Psoas muscle (tissue), 8 donors: ENCODE results near the gene CAB39. TPM values are rescaled to one million over a fixed set of nuclear protein-coding genes. Genes with fewer than 3 reads are reported as not detected.

Experiments used
- ATAC-seq, 4 donors: fragments of 200-7000 bp; cut with Tn5 transposase; one replicate each; pipeline ENCODE4 v1.9.1; 2020; ENCODE audit warnings: moderate library complexity in 3 of 4, mild to moderate bottlenecking in 2 of 4
- DNase-seq, 2 donors: peaks; one replicate each; pipeline ENCODE4 v3.0.0-alpha.2; 2020
- H3K27ac ChIP-seq: fragments of 200-600 bp; one replicate; pipeline ENCODE4 v1.8.0; 2022
- H3K27me3 ChIP-seq, 3 donors: fragments of 200-600 bp in 1 of 3; one replicate each; pipeline versions ENCODE4 v1.6.1 to v1.8.0; 2013 to 2022; ENCODE audit warnings: low read length in 2 of 3, mild to moderate bottlenecking in 2 of 3, moderate library complexity in 1 of 3; ENCODE audit not compliant: insufficient read depth in 3 of 3
- H3K36me3 ChIP-seq, 2 donors: fragments of 200-600 bp in 1 of 2; one replicate each; pipeline versions ENCODE4 v1.6.1 to v1.8.0; 2013 to 2022; ENCODE audit warnings: low read depth in 1 of 2, mild to moderate bottlenecking in 1 of 2, moderate library complexity in 1 of 2; ENCODE audit not compliant: insufficient read depth in 1 of 2
- H3K4me1 ChIP-seq: fragments of 200-600 bp; one replicate; pipeline ENCODE4 v1.8.0; 2022
- H3K4me3 ChIP-seq: fragments of 200-600 bp; one replicate; pipeline ENCODE4 v1.8.0; 2022; ENCODE audit warnings: mild to moderate bottlenecking
- H3K9me3 ChIP-seq: fragments of 200-600 bp; one replicate; pipeline ENCODE4 v1.8.0; 2022
- CTCF ChIP-seq: fragments of 200-600 bp; IDR thresholded peaks from one replicate; pipeline ENCODE4 v1.8.0; 2022; ENCODE audit warnings: antibody characterized with exemption
- WGBS, 3 donors: extraction: QIAGEN DNeasy Blood & Tissue Kit; methylation state at CpG; one replicate each; pipeline versions ENCODE4 v1.1.6 to v1.1.7; 2013; 5-methylcytosine and 5-hydroxymethylcytosine counted together
- intact Hi-C, 2 donors: fragments of 100-400 bp; cut with DNase I; formaldehyde crosslinking; loops; one replicate each; pipeline versions ENCODE4 v1.11.0 to v1.14.2; 2022
- polyA plus RNA-seq, 3 donors: library from polyadenylated mRNA; stranded (reverse); fragments of 200-250 nt; gene quantifications; one replicate each; pipeline ENCODE4 v1.2.3, GENCODE V29; 2013
- total RNA-seq, 4 donors: library from RNA; stranded (reverse); fragmentation: NEBNext Ultra II Directional in 2 of 4; extraction: Animal tissue kit (Norgen Biotek cat#: 25700) in 2 of 4; gene quantifications; one replicate each; pipeline versions ENCODE4 v1.2.1 to v1.2.4, GENCODE V29; 2021 to 2023
- donor health status: healthy with polysubstance abuse.
- donor health status: DM: no; HTN: no; CAD: no; lungs with moderate emphysema.
- donor health status: Bipolar disorder and iron deficiency.
- donor health status: healthy.
- donor health status: DM: yes; HTN: yes; CAD: no.
- donor health status: DM: no; HTN: no; CAD: no.
- donor health status: DM: no; HTN: no; CAD: no.
- donor health status: DM: yes; HTN: yes; CAD: no.

CAB39 gene
- total and polyA plus RNA-seq, 7 donors, result 36.0 to 166 (median 123) TPM

GRCh38 chr2:230708204-230708603 lies 4.4 kb upstream of the CAB39 start:
- intact Hi-C loops, result no loop called here
- Histone ChIP-seq H3K4me1 (peaks cover 3% of the 10 kb centered on the region), H3K9me3 (no peaks in the 10 kb centered on the region), H3K36me3 (no peaks in the 10 kb centered on the region), H3K4me3 (no peak overlapping the region), H3K27me3 (no peaks in the 10 kb centered on the region), H3K27ac (no peak overlapping the region)
- DNase-seq (no peak), ATAC-seq (no peak)
- no peak for TF ChIP-seq CTCF
- WGBS, 3 donors, result 46 to 70% (median 66%) methylated on average over 7 of the region's 7 CpGs

- no peaks in the 10 kb centered on the region for H3K9me3 ChIP-seq
- H3K27me3 ChIP-seq, result no peaks in the 10 kb centered on the region
- no peak for TF ChIP-seq CTCF
- peaks cover 23% of the 10 kb centered on the region for H3K4me1 ChIP-seq
- no peaks in the 10 kb centered on the region for H3K36me3 ChIP-seq
- no peak for DNase-seq
- intact Hi-C loops, result loop anchor here (5.0 kb wide), 3 partner anchors 34 to 1364 kb away; no protein-coding TSS in a partner anchor
- H3K4me3 ChIP-seq, result no peak overlapping the region
- no peak for ATAC-seq
- no peak overlapping the region for H3K27ac ChIP-seq
- WGBS, 3 donors, result 92 to 95% (median 94%) methylated on average over 11 of the region's 11 CpGs
Observed at GRCh38 chr2:230711224-230711623, 1.4 kb upstream of the CAB39 start.

- Histone ChIP-seq H3K4me1 (peaks cover 46% of the 10 kb centered on the region), H3K9me3 (no peaks in the 10 kb centered on the region), H3K27ac (peak overlapping the region; percentile 97), H3K27me3 (no peaks in the 10 kb centered on the region), H3K36me3 (no peaks in the 10 kb centered on the region), H3K4me3 (peak overlapping the region; percentile 88)
- 0 to 1% (median 1%) methylated on average over 55 to 62 of the region's 62 CpGs for WGBS, 3 donors
- intact Hi-C loops, result loop anchor here (2.0 to 5.0 kb wide), 4 partner anchors 36 to 1366 kb away; no protein-coding TSS in a partner anchor
- ATAC-seq (peak; percentile 44 to 61 (median 57)), DNase-seq (peak; percentile 34 to 64)
- no peak for TF ChIP-seq CTCF
Observed at GRCh38 chr2:230713331-230714135, 891 bp downstream of the CAB39 start.

GRCh38 chr2:230714136-230714480 lies 1.5 kb downstream of the CAB39 start:
- 0 to 2% (median 1%) methylated on average over 4 of the region's 4 CpGs for WGBS, 3 donors

More at GRCh38 chr2:230714136-230714480, 1.5 kb downstream of the CAB39 start:
- Histone ChIP-seq H3K27ac (peak overlapping the region; percentile 97), H3K9me3 (no peaks in the 10 kb centered on the region), H3K27me3 (no peaks in the 10 kb centered on the region), H3K4me3 (peak overlapping the region; percentile 88), H3K4me1 (peaks cover 52% of the 10 kb centered on the region), H3K36me3 (no peaks in the 10 kb centered on the region)
- intact Hi-C loops, result loop anchor here (5.0 kb wide), 3 partner anchors 37 to 1367 kb away; no protein-coding TSS in a partner anchor
- TF ChIP-seq CTCF, result no peak
- peak; percentile 41 to 73 (median 60) for ATAC-seq
- DNase-seq, result no peak
